T47D (cell line): ENCODE measurements around the gene CRHBP.

Experiments used
- DNase-seq, 2 experiments: peaks; one replicate each; pipeline versions ENCODE4 v3.0.0 to v3.0.0-alpha.2; 2011 to 2012; ENCODE audit warnings: low read depth in 1 of 2, low spot score in 1 of 2
- JUND ChIP-seq: IDR thresholded peaks from 2 replicates; pipeline ENCODE4 v1.6.1; 2012; ENCODE audit warnings: low read depth
- in situ Hi-C: cut with HindIII; loops from 2 replicates; pipeline ENCODE4 v1.10.0; 2016; ENCODE audit warnings: low sequenced_read_pairs, low pct_unique_long_range_greater_than_20kb

The CRHBP gene

GRCh38 chr5:77010243-77010642 lies 57.4 kb downstream of the CRHBP start:
- in situ Hi-C loops, result no loop called here
- no peak for DNase-seq
- TF ChIP-seq JUND, result no peak

GRCh38 chr5:77011498-77011897 lies 58.7 kb downstream of the CRHBP start:
- TF ChIP-seq JUND, result no peak

GRCh38 chr5:77012601-77013000 lies 59.8 kb downstream of the CRHBP start:
- DNase-seq, result no peak
- in situ Hi-C loops, result no loop called here
- no peak for TF ChIP-seq JUND

More at GRCh38 chr5:77011498-77011897, 58.7 kb downstream of the CRHBP start:
- no peak for DNase-seq
- in situ Hi-C loops, result no loop called here

GRCh38 chr5:77015938-77016569 lies 63.2 kb downstream of the CRHBP start:
- TF ChIP-seq JUND, result no peak
- in situ Hi-C loops, result no loop called here
- peak in 1 of 2 experiments; percentile 79 for DNase-seq

- in situ Hi-C loops, result no loop called here
- DNase-seq, result no peak
- TF ChIP-seq JUND, result no peak
Measured at GRCh38 chr5:77016962-77017361, 64.1 kb downstream of the CRHBP start.

- DNase-seq, result no peak
- in situ Hi-C loops, result no loop called here
- no peak for TF ChIP-seq JUND
Measured at GRCh38 chr5:77017668-77018067, 64.8 kb downstream of the CRHBP start.
